HG03575 (cell line): ENCODE data around the gene ZNF507.

ENCODE experiments used
- ATAC-seq: cut with Tn5 transposase; IDR thresholded peaks from one replicate; pipeline ENCODE4 v1.9.1; 2021; ENCODE audit not compliant: unreplicated experiment, insufficient number of reproducible peaks, low FRiP score; ENCODE audit errors: extremely low read depth

Gene ZNF507

DNA sequence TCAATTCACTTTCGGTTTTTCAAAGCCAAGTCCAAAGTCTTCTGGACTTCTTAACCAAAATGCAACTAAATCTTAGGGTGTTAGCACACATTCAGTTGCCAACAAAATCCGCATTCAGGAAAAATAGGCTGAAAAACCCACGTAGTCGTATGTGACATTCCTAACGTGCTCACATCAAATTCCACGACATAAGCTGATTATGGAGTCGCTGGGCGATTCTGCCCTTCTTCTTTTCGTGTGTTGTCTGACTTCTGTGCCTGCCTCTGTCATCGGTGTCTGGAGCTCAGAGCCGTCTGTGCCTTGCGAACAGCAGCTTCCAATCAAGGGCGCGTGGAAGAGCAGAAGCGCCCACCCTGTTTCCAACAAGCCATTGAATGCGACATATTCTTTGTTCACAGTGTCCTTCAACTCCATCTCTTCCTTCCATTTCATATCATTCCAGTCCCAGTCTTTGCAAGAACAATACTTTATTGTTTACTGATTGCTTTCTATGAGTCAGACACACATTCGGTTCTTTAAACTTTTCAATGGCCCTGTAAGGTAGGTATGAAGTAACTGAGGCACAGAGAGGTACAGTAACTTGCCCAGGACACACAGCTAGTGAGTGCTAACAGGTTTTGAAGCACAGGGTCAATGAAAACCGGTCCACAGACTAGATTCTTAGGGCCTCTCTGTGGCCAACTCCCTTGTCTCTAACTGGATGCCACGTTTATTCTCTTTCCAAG lies 8.2 kb upstream of the ZNF507 start:
- ATAC-seq, result no peak

GRCh38 chr19:32339423-32339822 lies 6.0 kb upstream of the ZNF507 start:
- ATAC-seq, result no peak

DNA sequence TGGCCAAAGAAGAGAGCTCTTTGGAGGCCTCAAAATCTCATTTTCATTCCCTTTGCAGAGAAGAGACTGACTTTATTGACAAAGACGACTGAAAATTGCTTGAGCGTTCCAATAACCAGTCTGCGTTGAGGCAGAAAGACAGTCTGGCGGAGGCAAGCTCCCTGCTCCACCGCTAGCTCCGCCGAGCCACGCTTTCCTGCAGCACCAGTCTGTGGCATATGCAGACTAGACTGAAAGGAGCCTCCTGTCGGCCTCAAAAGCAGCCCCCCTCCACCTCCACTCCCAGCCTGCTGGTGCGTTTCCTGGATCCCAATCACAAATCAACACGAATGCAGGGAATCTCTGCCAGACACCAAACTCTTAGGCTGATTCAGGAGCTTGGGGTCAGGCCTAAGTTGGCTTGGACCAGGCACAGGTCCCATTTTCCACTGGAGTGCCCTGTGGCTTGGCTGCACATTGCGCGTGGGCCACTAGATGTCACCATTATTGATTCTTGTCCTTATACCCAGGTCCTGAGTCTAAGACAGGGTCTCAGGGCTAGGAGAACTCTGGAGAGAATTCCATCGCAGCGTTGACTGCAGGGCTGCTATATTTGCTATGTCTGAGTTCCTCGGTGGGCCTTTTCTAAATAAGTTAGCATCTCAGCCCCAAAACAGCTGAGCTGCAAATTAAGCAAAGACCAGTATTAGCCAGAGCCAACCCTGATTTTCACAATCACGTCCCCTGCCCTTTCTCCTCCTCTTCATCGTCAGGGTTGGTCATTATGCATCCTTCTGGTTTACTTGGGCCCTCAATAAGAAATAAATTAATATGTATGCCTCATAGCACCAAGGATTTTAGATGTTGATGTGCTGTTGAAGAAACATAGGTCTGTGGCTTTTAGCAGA lies 5.2 kb upstream of the ZNF507 start:
- ATAC-seq, result no peak

DNA sequence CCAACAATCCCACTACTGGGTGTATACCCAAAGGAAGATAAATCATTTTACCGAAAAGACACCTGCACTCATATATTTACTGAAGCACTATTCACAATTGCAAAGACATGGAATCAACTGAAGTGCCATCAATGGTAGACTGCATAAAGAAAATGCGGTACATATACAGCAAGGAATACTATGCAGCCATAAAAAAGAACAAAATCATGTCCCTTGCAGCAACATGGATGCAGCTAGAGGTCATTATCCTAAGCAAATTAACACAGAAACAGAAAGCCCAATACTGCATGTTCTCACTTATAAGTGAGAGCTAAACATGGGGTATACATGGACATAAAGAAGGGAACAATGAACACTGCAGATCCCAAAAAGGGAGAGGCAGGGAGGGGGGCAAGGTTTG lies 2.7 kb upstream of the ZNF507 start:
- ATAC-seq, result no peak

GRCh38 chr19:32343550-32344262 lies 1.7 kb upstream of the ZNF507 start:
- no peak for ATAC-seq

- no peak for ATAC-seq
Observed at GRCh38 chr19:32346901-32347300, 1.5 kb downstream of the ZNF507 start.

DNA sequence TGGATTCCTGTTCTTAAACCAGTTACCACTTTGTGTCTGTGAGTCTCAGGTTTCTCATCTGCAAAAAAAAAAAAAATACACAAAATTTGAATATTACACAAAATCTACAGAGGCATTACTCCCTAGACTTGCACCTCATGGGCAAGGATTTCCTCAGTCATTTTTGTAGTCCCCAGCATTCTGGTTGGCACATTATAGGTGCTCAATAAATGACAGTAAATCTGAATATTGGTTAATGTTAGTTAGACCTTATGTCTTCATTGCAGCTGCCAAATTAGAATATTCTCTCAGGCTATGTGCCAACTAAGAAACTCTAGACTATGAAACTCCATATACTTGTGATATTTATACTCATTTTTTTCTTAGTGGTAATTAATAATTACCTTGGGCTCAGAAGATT lies 2.2 kb downstream of the ZNF507 start:
- no peak for ATAC-seq

DNA sequence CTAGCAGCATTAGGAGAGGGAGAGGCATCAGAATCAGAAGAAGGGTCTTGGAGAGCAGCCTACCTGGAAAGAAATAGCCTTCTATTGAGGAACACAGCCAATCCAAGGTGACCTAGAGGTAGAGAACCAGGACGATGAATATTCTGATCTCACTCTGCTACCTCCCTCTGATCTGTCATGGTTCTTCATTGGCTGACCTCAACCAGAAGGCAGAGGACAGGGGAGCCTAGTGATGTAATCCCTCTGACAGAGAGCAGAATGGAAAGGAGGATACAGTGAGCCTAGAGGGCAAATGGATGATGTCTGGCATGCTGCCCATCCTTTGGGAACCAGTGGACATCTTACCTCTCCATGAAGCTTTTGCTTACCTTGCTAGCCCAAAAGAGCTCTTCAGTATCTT lies 3.6 kb downstream of the ZNF507 start:
- no peak for ATAC-seq

GRCh38 chr19:32349724-32350470 lies 4.5 kb downstream of the ZNF507 start:
- no peak for ATAC-seq

DNA sequence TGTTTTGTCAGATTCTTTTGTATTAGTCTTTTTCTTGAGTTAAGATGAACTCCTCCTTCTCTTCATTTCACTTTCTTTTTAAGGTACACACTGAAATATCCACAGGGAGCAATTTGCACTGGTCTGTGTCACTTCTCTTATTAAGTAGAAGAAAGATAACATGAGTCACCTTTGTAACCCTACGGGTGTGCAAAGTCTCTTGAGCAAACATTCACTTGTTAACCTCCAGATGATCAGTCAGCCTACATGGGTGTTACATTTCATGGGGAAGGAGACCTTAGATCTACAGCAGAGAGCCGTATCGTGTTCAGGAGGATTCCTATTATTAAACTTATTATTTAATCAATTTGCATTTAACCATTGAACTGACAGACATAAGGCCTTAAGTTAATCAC lies 5.1 kb downstream of the ZNF507 start:
- ATAC-seq, result no peak

DNA sequence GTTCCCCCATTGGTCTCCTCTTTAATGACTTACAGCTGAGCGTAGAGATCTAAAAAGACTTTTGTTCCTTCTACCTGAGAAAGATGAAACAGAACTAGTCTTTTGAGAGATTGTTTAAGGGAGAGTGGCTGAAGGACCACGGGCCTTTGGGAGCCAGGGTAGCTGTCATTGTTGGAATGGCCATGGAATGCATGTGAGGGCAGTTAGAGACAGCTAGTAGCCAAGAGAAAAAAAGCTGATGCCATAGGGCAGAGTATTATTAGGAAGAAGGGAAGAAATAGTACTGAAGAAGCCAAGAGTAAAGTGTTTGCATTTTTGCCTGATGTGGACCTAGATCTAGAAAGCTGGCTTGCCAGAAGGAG lies 5.6 kb downstream of the ZNF507 start:
- no peak for ATAC-seq

GRCh38 chr19:32352241-32352630 lies 6.8 kb downstream of the ZNF507 start:
- ATAC-seq, result no peak

- no peak for ATAC-seq
Observed at GRCh38 chr19:32354345-32354744, 8.9 kb downstream of the ZNF507 start.

- ATAC-seq, result no peak
Observed at GRCh38 chr19:32355309-32355708, 9.9 kb downstream of the ZNF507 start.

- no peak for ATAC-seq
Observed at GRCh38 chr19:32357720-32358119, 12.3 kb downstream of the ZNF507 start.

GRCh38 chr19:32358321-32358720 lies 12.9 kb downstream of the ZNF507 start:
- ATAC-seq, result no peak

DNA sequence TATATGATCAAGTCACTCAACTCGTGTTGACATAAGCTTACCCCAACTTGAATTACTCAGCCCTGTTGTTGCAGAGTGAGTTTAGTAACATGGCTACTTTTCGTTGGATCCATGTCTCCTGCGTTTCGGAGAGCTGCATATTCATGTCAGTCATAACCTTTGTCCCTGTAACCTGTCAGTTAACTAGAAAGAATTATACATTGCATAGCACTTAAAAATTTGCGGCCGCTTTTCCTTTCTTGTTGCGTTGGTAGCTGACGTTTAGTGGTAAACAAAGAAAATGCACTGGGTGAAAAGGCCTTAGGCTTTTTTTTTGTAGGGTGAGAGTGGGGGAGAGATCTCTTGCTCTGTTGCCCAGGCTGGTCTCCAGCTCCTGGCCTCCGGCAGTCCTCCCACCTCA lies 14.2 kb downstream of the ZNF507 start:
- no peak for ATAC-seq

GRCh38 chr19:32361574-32362317 lies 16.3 kb downstream of the ZNF507 start:
- no peak for ATAC-seq

DNA sequence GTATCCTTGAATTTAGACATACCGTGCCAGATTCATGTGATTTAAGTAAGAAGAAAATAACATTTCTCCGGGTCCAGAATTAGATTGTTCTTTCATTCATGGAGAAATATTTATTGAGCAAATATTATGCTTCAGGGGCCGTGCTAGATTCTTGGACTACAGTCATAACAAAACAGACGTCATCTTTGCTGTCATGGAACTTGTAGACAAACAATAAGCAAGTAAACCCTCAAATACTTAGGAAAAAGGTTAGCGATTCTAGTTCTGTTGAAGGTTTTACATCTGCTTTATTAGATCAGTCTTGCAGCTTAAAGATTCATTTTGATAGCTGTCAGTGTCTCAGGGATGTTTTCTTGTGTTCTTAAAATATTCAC lies 16.9 kb downstream of the ZNF507 start:
- ATAC-seq, result no peak
